Activated CD8-positive, alpha-beta memory T cell treated with anti-CD3 and anti-CD28 coated beads for 24 hours (primary cell): Measurements from ENCODE around the gene MICAL1.
A peak's percentile ranks its signal among the peaks of the same experiment; 100 is the strongest.
"Not testable (repeated sequence)": the region's sequence is repeated elsewhere in the genome, so short reads cannot be mapped to it uniquely, and the experiment has no call there.

ENCODE experiments used
- DNase-seq: peaks from one replicate; pipeline ENCODE4 v3.0.0-alpha.2; 2020

MICAL1 gene

GRCh38 chr6:109474995-109475394 is 19.4 kb upstream of the MICAL1 start:
- DNase-seq, result no peak

- no peak for DNase-seq
These were observed 17.5 kb upstream of the MICAL1 start for GRCh38 chr6:109473120-109473519.

GRCh38 chr6:109472132-109472995 is 16.8 kb upstream of the MICAL1 start:
- DNase-seq, result no peak

- no peak for DNase-seq
These were observed 15.7 kb upstream of the MICAL1 start for GRCh38 chr6:109471105-109471810.

GRCh38 chr6:109469591-109470189 is 14.1 kb upstream of the MICAL1 start:
- DNase-seq, result no peak

GRCh38 chr6:109467696-109468095 is 12.1 kb upstream of the MICAL1 start:
- DNase-seq, result no peak

- DNase-seq, result no peak
These were observed 10.8 kb upstream of the MICAL1 start for GRCh38 chr6:109466212-109466923.

- DNase-seq, result no peak
These were observed 10.2 kb upstream of the MICAL1 start for GRCh38 chr6:109465772-109466171.

GRCh38 chr6:109461733-109462526 is 6.4 kb upstream of the MICAL1 start:
- DNase-seq, result peak; percentile 13

- not testable (repeated sequence) for DNase-seq
These were observed 5.6 kb upstream of the MICAL1 start for GRCh38 chr6:109461205-109461604.

- no peak for DNase-seq
These were observed 4.7 kb upstream of the MICAL1 start for GRCh38 chr6:109460161-109460829.

- no peak for DNase-seq
These were observed 3.4 kb upstream of the MICAL1 start for GRCh38 chr6:109458774-109459531.

- DNase-seq, result peak; percentile 50
These were observed 2.0 kb upstream of the MICAL1 start for GRCh38 chr6:109457562-109457996.

GRCh38 chr6:109456710-109457561 is 1.4 kb upstream of the MICAL1 start:
- peak; percentile 54 for DNase-seq

GRCh38 chr6:109456111-109456583 is 575 bp upstream of the MICAL1 start:
- DNase-seq, result no peak

- peak; percentile 87 for DNase-seq
These were observed 806 bp downstream of the MICAL1 start for GRCh38 chr6:109454496-109455436.

- peak; percentile 60 for DNase-seq
These were observed 1.7 kb downstream of the MICAL1 start for GRCh38 chr6:109453594-109454495.
